GM12878 (cell line): ENCODE data around the gene CXorf38.

Experiments used
- CBX3 ChIP-seq: fragments of 200-600 bp; sonication (generic); IDR thresholded peaks from 2 replicates; pipeline ENCODE4 v1.6.1; 2016; ENCODE audit warnings: low read depth, borderline replicate concordance
- CHD1 ChIP-seq: IDR thresholded peaks from 2 replicates; pipeline ENCODE4 v1.6.1; 2012; ENCODE audit warnings: low read depth, low read length, improper control_type of control experiment
- EP300 ChIP-seq, 2 experiments: fragments of 150-350 bp in 1 of 2; IDR thresholded peaks; 2 replicates each; pipeline ENCODE4 v1.6.1; 2011 to 2012; ENCODE audit warnings: low read depth in 2 of 2, low read length in 2 of 2, borderline replicate concordance in 1 of 2, improper control_type of control experiment in 1 of 2, inconsistent platforms in 1 of 2; ENCODE audit not compliant: control insufficient read depth in 1 of 2
- GABPA ChIP-seq: IDR thresholded peaks from 2 replicates; pipeline ENCODE4 v1.6.1; 2014; ENCODE audit warnings: antibody characterized with exemption, low read depth, mild to moderate bottlenecking, inconsistent platforms
- POLR2AphosphoS5 ChIP-seq: IDR thresholded peaks from 2 replicates; pipeline ENCODE4 v1.6.1; 2011; ENCODE audit warnings: mild to moderate bottlenecking, low read length, inconsistent platforms
- SIX5 ChIP-seq: IDR thresholded peaks from 2 replicates; pipeline ENCODE4 v1.6.1; 2011; ENCODE audit warnings: mild to moderate bottlenecking, low read depth, low read length, moderate library complexity; ENCODE audit not compliant: severe bottlenecking
- SREBF2 ChIP-seq: IDR thresholded peaks from 2 replicates; pipeline ENCODE4 v1.6.1; 2012; ENCODE audit warnings: mild to moderate bottlenecking, low read length
- TAF1 ChIP-seq: IDR thresholded peaks from 2 replicates; pipeline ENCODE4 v1.6.1; 2011; ENCODE audit warnings: mild to moderate bottlenecking, low read depth, low read length, borderline replicate concordance
- TCF7 ChIP-seq: IDR thresholded peaks from 2 replicates; pipeline ENCODE4 v1.6.1; 2014; ENCODE audit warnings: antibody characterized with exemption, borderline replicate concordance
- ZNF622 ChIP-seq: fragments of 450-650 bp; IDR thresholded peaks from 2 replicates; pipeline ENCODE4 v1.6.1; 2017; ENCODE audit warnings: mild to moderate bottlenecking, inconsistent platforms
- TF ChIP-seq, protein P1 (sequence below): fragments of 450-650 bp; IDR thresholded peaks from 2 replicates; pipeline ENCODE4 v1.6.1; 2017; ENCODE audit warnings: mild to moderate bottlenecking, moderate library complexity
- TF ChIP-seq, protein P2 (sequence below): IDR thresholded peaks from 2 replicates; pipeline ENCODE4 v1.6.1; 2012; ENCODE audit warnings: mild to moderate bottlenecking, low read depth, low read length
- TF ChIP-seq, protein P3 (sequence below), 3 experiments: IDR thresholded peaks in 2 of 3; conservative IDR thresholded peaks in 1 of 3; 2 replicates each; pipeline ENCODE4 v1.5.1; 2011; ENCODE audit warnings: low read depth in 3 of 3, low read length in 3 of 3, mild to moderate bottlenecking in 3 of 3, control low read depth in 2 of 3, moderate library complexity in 2 of 3, inconsistent platforms in 1 of 3, mixed read lengths in 1 of 3; ENCODE audit not compliant: control insufficient read depth in 2 of 3, insufficient read depth in 1 of 3; ENCODE audit errors: extremely low read depth in 1 of 3

- TF ChIP-seq EP300 (IDR thresholded peaks at IDR 0.05; ENCODE audit: borderline replicate concordance in 1 of 2, control insufficient read depth in 1 of 2, low read depth in 2 of 2, low read length in 2 of 2) (no peak), SIX5 (no peak), CHD1 (no peak), GABPA (no peak), POLR2AphosphoS5 (no peak), TCF7 (no peak), SREBF2 (no peak), CBX3 (no peak), TAF1 (no peak), ZNF622 (no peak)
- TF ChIP-seq, protein P1, sequence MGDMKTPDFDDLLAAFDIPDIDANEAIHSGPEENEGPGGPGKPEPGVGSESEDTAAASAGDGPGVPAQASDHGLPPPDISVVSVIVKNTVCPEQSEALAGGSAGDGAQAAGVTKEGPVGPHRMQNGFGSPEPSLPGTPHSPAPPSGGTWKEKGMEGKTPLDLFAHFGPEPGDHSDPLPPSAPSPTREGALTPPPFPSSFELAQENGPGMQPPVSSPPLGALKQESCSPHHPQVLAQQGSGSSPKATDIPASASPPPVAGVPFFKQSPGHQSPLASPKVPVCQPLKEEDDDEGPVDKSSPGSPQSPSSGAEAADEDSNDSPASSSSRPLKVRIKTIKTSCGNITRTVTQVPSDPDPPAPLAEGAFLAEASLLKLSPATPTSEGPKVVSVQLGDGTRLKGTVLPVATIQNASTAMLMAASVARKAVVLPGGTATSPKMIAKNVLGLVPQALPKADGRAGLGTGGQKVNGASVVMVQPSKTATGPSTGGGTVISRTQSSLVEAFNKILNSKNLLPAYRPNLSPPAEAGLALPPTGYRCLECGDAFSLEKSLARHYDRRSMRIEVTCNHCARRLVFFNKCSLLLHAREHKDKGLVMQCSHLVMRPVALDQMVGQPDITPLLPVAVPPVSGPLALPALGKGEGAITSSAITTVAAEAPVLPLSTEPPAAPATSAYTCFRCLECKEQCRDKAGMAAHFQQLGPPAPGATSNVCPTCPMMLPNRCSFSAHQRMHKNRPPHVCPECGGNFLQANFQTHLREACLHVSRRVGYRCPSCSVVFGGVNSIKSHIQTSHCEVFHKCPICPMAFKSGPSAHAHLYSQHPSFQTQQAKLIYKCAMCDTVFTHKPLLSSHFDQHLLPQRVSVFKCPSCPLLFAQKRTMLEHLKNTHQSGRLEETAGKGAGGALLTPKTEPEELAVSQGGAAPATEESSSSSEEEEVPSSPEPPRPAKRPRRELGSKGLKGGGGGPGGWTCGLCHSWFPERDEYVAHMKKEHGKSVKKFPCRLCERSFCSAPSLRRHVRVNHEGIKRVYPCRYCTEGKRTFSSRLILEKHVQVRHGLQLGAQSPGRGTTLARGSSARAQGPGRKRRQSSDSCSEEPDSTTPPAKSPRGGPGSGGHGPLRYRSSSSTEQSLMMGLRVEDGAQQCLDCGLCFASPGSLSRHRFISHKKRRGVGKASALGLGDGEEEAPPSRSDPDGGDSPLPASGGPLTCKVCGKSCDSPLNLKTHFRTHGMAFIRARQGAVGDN = no peak
- TF ChIP-seq, protein P2, sequence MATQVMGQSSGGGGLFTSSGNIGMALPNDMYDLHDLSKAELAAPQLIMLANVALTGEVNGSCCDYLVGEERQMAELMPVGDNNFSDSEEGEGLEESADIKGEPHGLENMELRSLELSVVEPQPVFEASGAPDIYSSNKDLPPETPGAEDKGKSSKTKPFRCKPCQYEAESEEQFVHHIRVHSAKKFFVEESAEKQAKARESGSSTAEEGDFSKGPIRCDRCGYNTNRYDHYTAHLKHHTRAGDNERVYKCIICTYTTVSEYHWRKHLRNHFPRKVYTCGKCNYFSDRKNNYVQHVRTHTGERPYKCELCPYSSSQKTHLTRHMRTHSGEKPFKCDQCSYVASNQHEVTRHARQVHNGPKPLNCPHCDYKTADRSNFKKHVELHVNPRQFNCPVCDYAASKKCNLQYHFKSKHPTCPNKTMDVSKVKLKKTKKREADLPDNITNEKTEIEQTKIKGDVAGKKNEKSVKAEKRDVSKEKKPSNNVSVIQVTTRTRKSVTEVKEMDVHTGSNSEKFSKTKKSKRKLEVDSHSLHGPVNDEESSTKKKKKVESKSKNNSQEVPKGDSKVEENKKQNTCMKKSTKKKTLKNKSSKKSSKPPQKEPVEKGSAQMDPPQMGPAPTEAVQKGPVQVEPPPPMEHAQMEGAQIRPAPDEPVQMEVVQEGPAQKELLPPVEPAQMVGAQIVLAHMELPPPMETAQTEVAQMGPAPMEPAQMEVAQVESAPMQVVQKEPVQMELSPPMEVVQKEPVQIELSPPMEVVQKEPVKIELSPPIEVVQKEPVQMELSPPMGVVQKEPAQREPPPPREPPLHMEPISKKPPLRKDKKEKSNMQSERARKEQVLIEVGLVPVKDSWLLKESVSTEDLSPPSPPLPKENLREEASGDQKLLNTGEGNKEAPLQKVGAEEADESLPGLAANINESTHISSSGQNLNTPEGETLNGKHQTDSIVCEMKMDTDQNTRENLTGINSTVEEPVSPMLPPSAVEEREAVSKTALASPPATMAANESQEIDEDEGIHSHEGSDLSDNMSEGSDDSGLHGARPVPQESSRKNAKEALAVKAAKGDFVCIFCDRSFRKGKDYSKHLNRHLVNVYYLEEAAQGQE = no peak
- TF ChIP-seq, protein P3, sequence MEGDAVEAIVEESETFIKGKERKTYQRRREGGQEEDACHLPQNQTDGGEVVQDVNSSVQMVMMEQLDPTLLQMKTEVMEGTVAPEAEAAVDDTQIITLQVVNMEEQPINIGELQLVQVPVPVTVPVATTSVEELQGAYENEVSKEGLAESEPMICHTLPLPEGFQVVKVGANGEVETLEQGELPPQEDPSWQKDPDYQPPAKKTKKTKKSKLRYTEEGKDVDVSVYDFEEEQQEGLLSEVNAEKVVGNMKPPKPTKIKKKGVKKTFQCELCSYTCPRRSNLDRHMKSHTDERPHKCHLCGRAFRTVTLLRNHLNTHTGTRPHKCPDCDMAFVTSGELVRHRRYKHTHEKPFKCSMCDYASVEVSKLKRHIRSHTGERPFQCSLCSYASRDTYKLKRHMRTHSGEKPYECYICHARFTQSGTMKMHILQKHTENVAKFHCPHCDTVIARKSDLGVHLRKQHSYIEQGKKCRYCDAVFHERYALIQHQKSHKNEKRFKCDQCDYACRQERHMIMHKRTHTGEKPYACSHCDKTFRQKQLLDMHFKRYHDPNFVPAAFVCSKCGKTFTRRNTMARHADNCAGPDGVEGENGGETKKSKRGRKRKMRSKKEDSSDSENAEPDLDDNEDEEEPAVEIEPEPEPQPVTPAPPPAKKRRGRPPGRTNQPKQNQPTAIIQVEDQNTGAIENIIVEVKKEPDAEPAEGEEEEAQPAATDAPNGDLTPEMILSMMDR (IDR thresholded peaks at IDR 0.05 in 2 of 3, conservative IDR thresholded peaks at IDR 0.05 in 1 of 3; ENCODE audit: control insufficient read depth in 2 of 3, extremely low read depth in 1 of 3, insufficient read depth in 1 of 3, low read depth in 3 of 3, low read length in 3 of 3) = no peak
These were observed 29.8 kb downstream of the CXorf38 start for GRCh38 chrX:40617566-40617965.
